GM19455 (cell line): ENCODE data around the gene FAM117A.
"Not testable (repeated sequence)": the region's sequence is repeated elsewhere in the genome, so short reads cannot be mapped to it uniquely, and the experiment has no call there.

Source experiments
- ATAC-seq: cut with Tn5 transposase; IDR thresholded peaks from one replicate; pipeline ENCODE4 v1.9.1; 2021; ENCODE audit not compliant: unreplicated experiment

Gene FAM117A

DNA sequence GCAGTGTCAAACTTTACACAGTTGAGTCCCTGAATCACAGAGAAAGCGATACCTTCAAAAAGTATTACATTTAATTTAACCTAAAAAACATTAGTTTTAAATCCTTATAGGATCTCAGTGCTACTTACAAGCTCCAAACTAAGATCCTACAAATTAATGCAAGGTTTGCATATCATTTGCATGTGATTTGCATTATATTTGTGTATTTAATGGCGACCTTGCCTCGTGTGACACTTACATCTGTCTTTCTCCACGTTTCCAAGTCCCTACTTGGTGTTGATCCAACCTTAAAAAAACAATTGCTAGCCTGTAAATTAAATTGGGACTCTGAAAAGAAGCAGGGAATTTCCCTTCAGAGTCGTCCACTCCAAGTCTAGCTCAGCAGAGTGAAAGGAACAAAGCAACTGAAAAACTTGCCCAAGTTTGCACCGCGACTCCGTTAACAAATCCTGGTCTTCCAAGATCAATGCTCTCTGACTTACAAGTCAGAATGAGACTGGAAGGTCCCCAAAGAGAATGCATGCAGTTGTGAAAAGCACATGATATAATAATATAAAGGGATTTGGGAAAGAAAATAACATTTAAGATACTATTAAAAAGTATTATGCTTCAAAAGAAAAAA is 739 bp upstream of the FAM117A start:
- ATAC-seq = no peak

GRCh38 chr17:49762151-49762941 is 1.6 kb downstream of the FAM117A start:
- no peak for ATAC-seq

DNA sequence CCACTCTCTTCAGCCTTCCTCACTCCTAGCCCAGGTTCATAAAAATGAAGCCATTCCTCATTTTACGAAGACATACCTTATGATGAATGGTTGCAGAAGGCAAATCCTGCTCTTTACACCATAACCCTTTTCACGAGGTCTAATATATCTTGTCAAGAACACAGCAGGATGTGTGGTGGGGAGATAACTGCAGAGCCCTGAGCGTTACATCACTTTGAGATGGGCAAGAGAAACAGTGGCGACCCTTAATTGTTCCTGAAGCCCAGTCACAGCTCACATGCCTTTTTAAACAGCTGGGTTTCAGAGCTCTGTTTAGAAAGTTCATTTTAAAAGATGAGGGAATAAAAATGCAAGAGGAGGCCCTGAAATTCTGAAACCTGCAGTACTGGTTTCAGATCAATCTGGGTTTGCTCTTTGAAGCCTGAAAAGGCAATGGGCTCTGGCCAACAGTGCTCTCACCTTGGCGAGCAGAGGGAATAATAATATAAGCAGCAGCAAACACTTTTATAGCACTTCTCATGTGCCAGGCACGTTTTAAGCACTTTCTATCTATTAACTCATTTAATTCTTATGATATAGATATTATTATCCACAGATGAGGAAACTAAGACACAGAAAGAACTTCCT is 2.9 kb downstream of the FAM117A start:
- ATAC-seq = no peak

GRCh38 chr17:49760296-49760695 is 3.6 kb downstream of the FAM117A start:
- ATAC-seq = no peak

GRCh38 chr17:49759203-49759602 is 4.7 kb downstream of the FAM117A start:
- no peak for ATAC-seq

GRCh38 chr17:49758464-49759010 is 5.4 kb downstream of the FAM117A start:
- not testable (repeated sequence) for ATAC-seq

GRCh38 chr17:49757151-49757777 is 6.7 kb downstream of the FAM117A start:
- no peak for ATAC-seq

GRCh38 chr17:49756323-49757150 is 7.4 kb downstream of the FAM117A start:
- ATAC-seq = no peak

DNA sequence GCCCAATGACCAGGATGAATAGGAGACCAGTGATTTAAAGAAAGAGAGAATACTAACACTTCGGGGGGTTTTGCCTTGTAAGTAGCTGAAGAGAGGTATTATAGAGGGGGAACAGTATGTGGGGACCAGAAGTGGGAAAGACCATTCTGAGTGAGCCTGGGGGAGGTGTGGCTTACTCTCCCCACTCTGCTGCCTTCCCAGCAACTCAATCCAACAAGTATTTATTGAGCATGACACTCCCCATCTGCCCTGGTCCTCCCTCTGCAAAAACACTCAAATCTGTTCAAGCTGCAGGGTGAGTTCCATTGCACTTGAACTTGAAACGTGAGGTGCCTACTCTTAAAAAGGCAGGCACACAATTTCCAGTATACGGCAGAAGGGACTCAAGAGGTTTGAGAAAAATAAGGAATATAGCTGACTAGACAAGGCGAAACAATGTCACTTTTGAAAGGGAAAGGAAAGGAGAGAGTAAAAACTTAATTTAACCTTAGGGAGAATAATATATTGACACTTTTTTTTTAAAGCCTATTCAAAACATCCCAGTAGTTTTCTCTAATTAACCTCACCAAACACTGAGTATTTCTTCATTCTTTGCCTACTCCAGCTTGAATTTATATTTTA is 8.2 kb downstream of the FAM117A start:
- ATAC-seq = no peak

DNA sequence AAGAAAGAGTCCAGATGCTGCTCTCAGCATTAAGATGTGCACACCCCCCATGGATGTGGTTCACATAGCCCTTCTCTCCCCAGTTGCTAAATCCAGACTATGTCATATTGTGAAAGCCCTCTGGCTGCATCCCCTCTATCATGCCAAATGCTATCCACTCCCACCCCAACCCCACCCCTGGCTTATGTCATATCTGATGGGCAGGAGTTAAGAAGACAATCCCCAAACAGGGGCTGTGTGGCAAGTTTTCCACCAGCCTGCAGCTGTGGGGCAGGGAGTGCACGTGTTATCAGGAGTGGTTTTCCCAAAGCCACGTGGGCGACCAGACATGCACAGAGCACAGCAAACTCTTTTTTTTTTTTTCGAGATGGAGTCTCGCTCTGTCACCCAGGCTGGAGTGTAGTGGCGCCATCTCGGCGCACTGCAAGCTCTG is 10.0 kb downstream of the FAM117A start:
- no peak for ATAC-seq

DNA sequence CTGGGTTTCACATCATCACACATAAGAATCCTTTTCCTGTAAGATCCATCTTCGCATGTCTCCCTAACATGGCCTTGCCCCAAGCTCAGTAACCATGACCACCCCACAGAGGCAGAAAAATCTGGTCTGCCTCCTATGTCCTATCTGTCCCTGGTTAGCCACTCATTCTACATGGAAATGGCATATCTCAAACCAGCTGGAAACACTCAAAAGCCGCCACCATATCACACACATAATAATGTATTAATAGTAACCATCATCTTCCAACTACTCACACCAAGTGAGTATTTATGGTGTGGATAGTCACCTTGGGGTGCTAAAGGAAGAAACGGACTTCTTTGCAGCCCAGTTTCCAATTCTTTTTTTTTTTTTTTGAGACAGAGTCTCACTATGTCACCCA is 11.4 kb downstream of the FAM117A start:
- no peak for ATAC-seq

DNA sequence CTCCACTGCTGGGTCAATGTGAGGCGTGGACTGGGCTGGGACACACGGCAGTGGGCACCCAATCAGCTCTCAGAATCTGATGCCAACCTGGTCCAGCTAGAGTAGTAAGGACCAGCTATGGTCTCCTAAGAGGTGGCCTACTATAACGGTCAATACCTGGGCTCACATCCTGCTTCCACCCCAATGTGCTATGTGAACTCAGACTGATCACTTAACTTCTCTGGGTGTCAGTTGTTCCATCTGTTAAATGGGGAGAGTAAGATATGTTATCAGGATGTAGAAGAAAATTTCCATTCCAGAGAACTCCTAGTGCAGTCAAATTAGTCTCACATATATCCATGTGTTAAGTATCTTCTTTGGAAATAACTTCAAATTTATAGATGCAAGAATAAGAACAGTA is 14.2 kb downstream of the FAM117A start:
- no peak for ATAC-seq

DNA sequence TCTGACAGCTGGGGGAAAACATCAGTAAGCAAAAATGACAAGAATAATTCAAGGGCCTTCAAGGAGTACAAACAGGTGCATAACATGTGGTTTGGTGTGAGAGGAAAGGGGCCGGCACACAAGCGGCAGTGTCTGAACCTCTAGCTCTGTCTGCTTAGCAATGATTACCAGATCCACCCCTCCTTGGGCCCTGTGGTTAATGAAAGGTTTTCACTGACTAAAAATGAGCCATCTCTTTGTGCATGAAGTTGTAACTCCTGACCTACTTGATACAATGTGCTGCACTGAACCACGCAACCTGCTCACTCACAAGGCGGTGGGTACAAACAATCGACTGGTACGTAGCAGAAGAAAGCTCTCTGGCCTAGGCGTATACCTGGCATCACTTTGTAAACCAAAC is 15.1 kb downstream of the FAM117A start:
- ATAC-seq = peak; percentile 68

- no peak for ATAC-seq
Measured at GRCh38 chr17:49748223-49748622, 15.7 kb downstream of the FAM117A start.

- no peak for ATAC-seq
Measured at GRCh38 chr17:49747632-49748031, 16.3 kb downstream of the FAM117A start.

GRCh38 chr17:49746791-49747490 is 17.0 kb downstream of the FAM117A start:
- peak; percentile 53 for ATAC-seq

GRCh38 chr17:49745175-49746139 is 18.5 kb downstream of the FAM117A start:
- no peak for ATAC-seq

DNA sequence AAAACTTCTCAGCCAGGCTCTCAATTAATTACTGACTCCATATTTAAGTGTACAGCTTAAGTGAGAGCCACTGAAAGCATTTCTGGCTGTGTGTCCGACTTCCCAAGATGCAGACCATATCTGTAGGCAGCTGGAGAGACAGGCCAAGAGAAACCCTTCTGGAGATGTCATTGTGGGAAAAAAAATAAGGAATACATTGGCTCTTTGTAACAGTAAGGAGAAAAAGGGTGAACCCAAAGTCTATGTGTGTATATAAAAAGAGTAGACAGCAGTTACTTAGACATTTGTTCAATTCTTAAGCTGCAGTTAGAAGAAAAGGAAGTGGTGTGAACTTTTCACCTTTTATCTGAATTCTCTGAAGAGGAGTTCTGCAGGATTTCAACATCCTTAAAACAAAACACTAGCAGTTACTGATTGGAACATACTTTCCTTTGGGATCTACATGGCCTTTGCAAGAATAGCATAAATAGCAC is 21.7 kb downstream of the FAM117A start:
- no peak for ATAC-seq
